ENCODE measurements around the gene PFN1. TPM values are rescaled to one million over a fixed set of nuclear protein-coding genes. Genes with fewer than 3 reads are reported as not detected.

PFN1 gene
- polyA plus RNA-seq, 1 donor from 2014 or later: 145 TPM

GRCh38 chr17:4901648-4902344 lies 46.5 kb downstream of the PFN1 start:
- TF ChIP-seq POLR2AphosphoS5 (IDR thresholded peaks at IDR 0.05) (no peak), RAD21 (conservative IDR thresholded peaks at IDR 0.05) (no peak), TAF1 (IDR thresholded peaks at IDR 0.05; ENCODE audit: low read depth) (no peak), EP300 (conservative IDR thresholded peaks at IDR 0.05; ENCODE audit: poor library complexity, severe bottlenecking) (no peak), SMC3 (conservative IDR thresholded peaks at IDR 0.05; ENCODE audit: poor library complexity) (no peak), MXI1 (conservative IDR thresholded peaks at IDR 0.05; ENCODE audit: poor library complexity, severe bottlenecking) (no peak), EZH2 (IDR thresholded peaks at IDR 0.05; ENCODE audit: borderline replicate concordance, insufficient read depth, low read length, poor library complexity, severe bottlenecking) (no peak)
- TF ChIP-seq, protein P1, sequence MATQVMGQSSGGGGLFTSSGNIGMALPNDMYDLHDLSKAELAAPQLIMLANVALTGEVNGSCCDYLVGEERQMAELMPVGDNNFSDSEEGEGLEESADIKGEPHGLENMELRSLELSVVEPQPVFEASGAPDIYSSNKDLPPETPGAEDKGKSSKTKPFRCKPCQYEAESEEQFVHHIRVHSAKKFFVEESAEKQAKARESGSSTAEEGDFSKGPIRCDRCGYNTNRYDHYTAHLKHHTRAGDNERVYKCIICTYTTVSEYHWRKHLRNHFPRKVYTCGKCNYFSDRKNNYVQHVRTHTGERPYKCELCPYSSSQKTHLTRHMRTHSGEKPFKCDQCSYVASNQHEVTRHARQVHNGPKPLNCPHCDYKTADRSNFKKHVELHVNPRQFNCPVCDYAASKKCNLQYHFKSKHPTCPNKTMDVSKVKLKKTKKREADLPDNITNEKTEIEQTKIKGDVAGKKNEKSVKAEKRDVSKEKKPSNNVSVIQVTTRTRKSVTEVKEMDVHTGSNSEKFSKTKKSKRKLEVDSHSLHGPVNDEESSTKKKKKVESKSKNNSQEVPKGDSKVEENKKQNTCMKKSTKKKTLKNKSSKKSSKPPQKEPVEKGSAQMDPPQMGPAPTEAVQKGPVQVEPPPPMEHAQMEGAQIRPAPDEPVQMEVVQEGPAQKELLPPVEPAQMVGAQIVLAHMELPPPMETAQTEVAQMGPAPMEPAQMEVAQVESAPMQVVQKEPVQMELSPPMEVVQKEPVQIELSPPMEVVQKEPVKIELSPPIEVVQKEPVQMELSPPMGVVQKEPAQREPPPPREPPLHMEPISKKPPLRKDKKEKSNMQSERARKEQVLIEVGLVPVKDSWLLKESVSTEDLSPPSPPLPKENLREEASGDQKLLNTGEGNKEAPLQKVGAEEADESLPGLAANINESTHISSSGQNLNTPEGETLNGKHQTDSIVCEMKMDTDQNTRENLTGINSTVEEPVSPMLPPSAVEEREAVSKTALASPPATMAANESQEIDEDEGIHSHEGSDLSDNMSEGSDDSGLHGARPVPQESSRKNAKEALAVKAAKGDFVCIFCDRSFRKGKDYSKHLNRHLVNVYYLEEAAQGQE (IDR thresholded peaks at IDR 0.05; ENCODE audit: borderline replicate concordance): no peak
- TF ChIP-seq, protein P2, sequence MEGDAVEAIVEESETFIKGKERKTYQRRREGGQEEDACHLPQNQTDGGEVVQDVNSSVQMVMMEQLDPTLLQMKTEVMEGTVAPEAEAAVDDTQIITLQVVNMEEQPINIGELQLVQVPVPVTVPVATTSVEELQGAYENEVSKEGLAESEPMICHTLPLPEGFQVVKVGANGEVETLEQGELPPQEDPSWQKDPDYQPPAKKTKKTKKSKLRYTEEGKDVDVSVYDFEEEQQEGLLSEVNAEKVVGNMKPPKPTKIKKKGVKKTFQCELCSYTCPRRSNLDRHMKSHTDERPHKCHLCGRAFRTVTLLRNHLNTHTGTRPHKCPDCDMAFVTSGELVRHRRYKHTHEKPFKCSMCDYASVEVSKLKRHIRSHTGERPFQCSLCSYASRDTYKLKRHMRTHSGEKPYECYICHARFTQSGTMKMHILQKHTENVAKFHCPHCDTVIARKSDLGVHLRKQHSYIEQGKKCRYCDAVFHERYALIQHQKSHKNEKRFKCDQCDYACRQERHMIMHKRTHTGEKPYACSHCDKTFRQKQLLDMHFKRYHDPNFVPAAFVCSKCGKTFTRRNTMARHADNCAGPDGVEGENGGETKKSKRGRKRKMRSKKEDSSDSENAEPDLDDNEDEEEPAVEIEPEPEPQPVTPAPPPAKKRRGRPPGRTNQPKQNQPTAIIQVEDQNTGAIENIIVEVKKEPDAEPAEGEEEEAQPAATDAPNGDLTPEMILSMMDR (IDR thresholded peaks at IDR 0.05; ENCODE audit: poor library complexity, severe bottlenecking): no peak
- Histone ChIP-seq H3K27me3 (ENCODE audit: insufficient read depth, low read depth, low read length) (no peaks in the 10 kb centered on the region), H3K9ac (ENCODE audit: low read length) (no peak overlapping the region), H3K27ac (ENCODE audit: low read length) (no peak overlapping the region), H3K9me3 (ENCODE audit: low read length) (no peaks in the 10 kb centered on the region), H3K4me2 (ENCODE audit: low read length) (no peak overlapping the region), H4K20me1 (ENCODE audit: insufficient read depth) (no peaks in the 10 kb centered on the region), H3K36me3 (ENCODE audit: insufficient read depth, low read length) (no peaks in the 10 kb centered on the region), H3K9me2 (ENCODE audit: insufficient read depth, low read length) (no peaks in the 10 kb centered on the region), H3K79me2 (replicated peaks; ENCODE audit: insufficient read depth, low read length) (no peaks in the 10 kb centered on the region), H2AFZ (ENCODE audit: low read depth, low read length) (no peak overlapping the region), H3F3A (ENCODE audit: insufficient read depth, low read length, poor library complexity, severe bottlenecking) (no peaks in the 10 kb centered on the region), H3K4me3 (ENCODE audit: low read length) (no peak overlapping the region)

GRCh38 chr17:4901108-4901647 lies 47.2 kb downstream of the PFN1 start:
- H3K27me3 ChIP-seq (ENCODE audit: insufficient read depth, low read depth, low read length): no peaks in the 10 kb centered on the region
- H3F3A ChIP-seq (ENCODE audit: insufficient read depth, low read length, poor library complexity, severe bottlenecking): no peaks in the 10 kb centered on the region
- no peaks in the 10 kb centered on the region for H3K9me3 ChIP-seq (ENCODE audit: low read length)
- H3K36me3 ChIP-seq (ENCODE audit: insufficient read depth, low read length): no peaks in the 10 kb centered on the region
- no peak overlapping the region for H3K4me3 ChIP-seq (ENCODE audit: low read length)
- H3K79me2 ChIP-seq (replicated peaks; ENCODE audit: insufficient read depth, low read length): no peaks in the 10 kb centered on the region
- H3K4me2 ChIP-seq (ENCODE audit: low read length): no peak overlapping the region
- H3K9me2 ChIP-seq (ENCODE audit: insufficient read depth, low read length): no peaks in the 10 kb centered on the region
- H3K27ac ChIP-seq (ENCODE audit: low read length): no peak overlapping the region
- H3K9ac ChIP-seq (ENCODE audit: low read length): no peak overlapping the region
- no peak overlapping the region for H2AFZ ChIP-seq (ENCODE audit: low read depth, low read length)
- TF ChIP-seq RAD21 (conservative IDR thresholded peaks at IDR 0.05): no peak
- TF ChIP-seq, protein P2 (IDR thresholded peaks at IDR 0.05; ENCODE audit: poor library complexity, severe bottlenecking): no peak
- TF ChIP-seq, protein P1 (IDR thresholded peaks at IDR 0.05; ENCODE audit: borderline replicate concordance): no peak
- TF ChIP-seq SMC3 (conservative IDR thresholded peaks at IDR 0.05; ENCODE audit: poor library complexity): no peak
- TF ChIP-seq EZH2 (IDR thresholded peaks at IDR 0.05; ENCODE audit: borderline replicate concordance, insufficient read depth, low read length, poor library complexity, severe bottlenecking): no peak
- no peak for TF ChIP-seq POLR2AphosphoS5 (IDR thresholded peaks at IDR 0.05)
- no peak for TF ChIP-seq MXI1 (conservative IDR thresholded peaks at IDR 0.05; ENCODE audit: poor library complexity, severe bottlenecking)
- TF ChIP-seq TAF1 (IDR thresholded peaks at IDR 0.05; ENCODE audit: low read depth): no peak
- TF ChIP-seq EP300 (conservative IDR thresholded peaks at IDR 0.05; ENCODE audit: poor library complexity, severe bottlenecking): no peak
- no peaks in the 10 kb centered on the region for H4K20me1 ChIP-seq (ENCODE audit: insufficient read depth)
